Duodenal mucosa (tissue), 2 donors: ENCODE measurements around the gene OTUD3.
"Not testable (repeated sequence)": the region's sequence is repeated elsewhere in the genome, so short reads cannot be mapped to it uniquely, and the experiment has no call there.

Source experiments
- H3K27ac ChIP-seq: one replicate; pipeline ENCODE4 v1.7.0; 2013; ENCODE audit warnings: low read depth, low read length
- H3K27me3 ChIP-seq, 2 donors: one replicate each; pipeline ENCODE4 v1.7.0; 2013; ENCODE audit warnings: low read length in 2 of 2, control low read depth in 1 of 2; ENCODE audit not compliant: insufficient read depth in 2 of 2, control insufficient read depth in 1 of 2
- H3K36me3 ChIP-seq, 2 donors: one replicate each; pipeline ENCODE4 v1.7.0; 2013; ENCODE audit warnings: low read length in 2 of 2, control low read depth in 1 of 2; ENCODE audit not compliant: insufficient read depth in 2 of 2, control insufficient read depth in 1 of 2
- H3K4me1 ChIP-seq, 2 donors: one replicate each; pipeline ENCODE4 v1.7.0; 2013; ENCODE audit warnings: low read length in 2 of 2, control low read depth in 1 of 2; ENCODE audit not compliant: insufficient read depth in 2 of 2, control insufficient read depth in 1 of 2
- H3K4me3 ChIP-seq, 2 donors: one replicate each; pipeline ENCODE4 v1.7.0; 2013; ENCODE audit warnings: low read length in 2 of 2, low read depth in 1 of 2
- H3K9ac ChIP-seq, 2 donors: one replicate each; pipeline ENCODE4 v1.7.0; 2013; ENCODE audit warnings: low read length in 2 of 2, low read depth in 1 of 2
- H3K9me3 ChIP-seq, 2 donors: one replicate each; pipeline ENCODE4 v1.7.0; 2013; ENCODE audit warnings: low read length in 2 of 2, control low read depth in 1 of 2; ENCODE audit not compliant: control insufficient read depth in 1 of 2

OTUD3 gene

GRCh38 chr1:19882111-19883071 is at the start of gene OTUD3:
Gene OTUD3, plus strand, starts transcription at chr1:19882395. Its CDS starts 119 bp downstream, at chr1:19882514.
- Histone ChIP-seq H3K9me3 (no peaks in the 10 kb centered on the region), H3K4me1 (peaks cover 18 to 30% of the 10 kb centered on the region in 2 donors), H3K27me3 (no peaks in the 10 kb centered on the region), H3K27ac (peak within 1 kb of the TSS; percentile 90), H3K9ac (peak within 1 kb of the TSS; percentile 43 to 85), H3K4me3 (peak within 1 kb of the TSS; percentile 71 to 98), H3K36me3 (no peaks in the 10 kb centered on the region)

GRCh38 chr1:19835578-19835977 is 46.6 kb upstream of the OTUD3 start:
- Histone ChIP-seq H3K9ac (no peak overlapping the region), H3K27ac (no peak overlapping the region), H3K27me3 (no peaks in the 10 kb centered on the region), H3K36me3 (no peaks in the 10 kb centered on the region), H3K4me1 (no peaks in the 10 kb centered on the region), H3K9me3 (no peaks in the 10 kb centered on the region), H3K4me3 (no peak overlapping the region)

DNA sequence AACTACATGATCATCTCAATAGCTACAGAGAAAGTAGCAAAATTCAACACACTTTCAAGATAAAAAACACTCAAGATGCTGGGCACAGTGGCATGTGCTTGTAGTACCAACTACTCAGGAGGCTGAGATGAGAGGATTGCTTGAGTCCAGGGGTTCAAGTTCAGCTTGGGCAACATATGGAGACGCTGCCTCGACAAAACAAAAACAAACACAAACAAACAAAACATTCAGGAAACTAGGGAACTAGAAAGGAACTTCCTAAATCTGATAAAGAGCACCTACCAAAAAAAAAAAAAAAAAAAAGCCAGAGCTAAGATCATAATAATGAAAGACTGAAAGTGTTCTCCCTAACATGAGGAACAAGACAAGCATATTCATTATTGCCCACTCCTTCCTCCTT is 44.3 kb upstream of the OTUD3 start:
- Histone ChIP-seq H3K27ac (no peak overlapping the region), H3K4me1 (no peaks in the 10 kb centered on the region), H3K27me3 (no peaks in the 10 kb centered on the region), H3K36me3 (no peaks in the 10 kb centered on the region), H3K4me3 (no peak overlapping the region), H3K9me3 (no peaks in the 10 kb centered on the region), H3K9ac (no peak overlapping the region)

DNA sequence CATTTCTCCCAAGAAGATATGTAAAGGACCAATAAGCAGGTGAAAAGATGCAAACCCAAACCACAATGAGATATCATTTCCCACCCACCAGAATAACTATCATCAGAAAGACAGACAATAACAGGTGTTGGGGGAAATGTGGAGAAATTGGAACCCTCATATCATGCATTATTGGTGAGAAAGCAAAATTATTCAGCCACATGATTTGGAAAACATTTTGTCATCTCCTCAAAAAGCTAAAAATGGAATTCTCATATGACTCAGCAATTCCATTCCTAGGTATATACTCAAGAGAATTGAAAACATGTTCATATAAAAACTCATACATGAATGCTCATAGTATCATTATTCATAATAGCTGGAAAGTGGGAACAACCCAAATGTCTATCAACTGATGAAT is 42.0 kb upstream of the OTUD3 start:
- H3K27me3 ChIP-seq, result no peaks in the 10 kb centered on the region
- no peaks in the 10 kb centered on the region for H3K9me3 ChIP-seq
- H3K36me3 ChIP-seq, result no peaks in the 10 kb centered on the region
- H3K4me1 ChIP-seq, result no peaks in the 10 kb centered on the region
- no peak overlapping the region for H3K4me3 ChIP-seq
- no peak overlapping the region for H3K9ac ChIP-seq
- H3K27ac ChIP-seq, result no peak overlapping the region

DNA sequence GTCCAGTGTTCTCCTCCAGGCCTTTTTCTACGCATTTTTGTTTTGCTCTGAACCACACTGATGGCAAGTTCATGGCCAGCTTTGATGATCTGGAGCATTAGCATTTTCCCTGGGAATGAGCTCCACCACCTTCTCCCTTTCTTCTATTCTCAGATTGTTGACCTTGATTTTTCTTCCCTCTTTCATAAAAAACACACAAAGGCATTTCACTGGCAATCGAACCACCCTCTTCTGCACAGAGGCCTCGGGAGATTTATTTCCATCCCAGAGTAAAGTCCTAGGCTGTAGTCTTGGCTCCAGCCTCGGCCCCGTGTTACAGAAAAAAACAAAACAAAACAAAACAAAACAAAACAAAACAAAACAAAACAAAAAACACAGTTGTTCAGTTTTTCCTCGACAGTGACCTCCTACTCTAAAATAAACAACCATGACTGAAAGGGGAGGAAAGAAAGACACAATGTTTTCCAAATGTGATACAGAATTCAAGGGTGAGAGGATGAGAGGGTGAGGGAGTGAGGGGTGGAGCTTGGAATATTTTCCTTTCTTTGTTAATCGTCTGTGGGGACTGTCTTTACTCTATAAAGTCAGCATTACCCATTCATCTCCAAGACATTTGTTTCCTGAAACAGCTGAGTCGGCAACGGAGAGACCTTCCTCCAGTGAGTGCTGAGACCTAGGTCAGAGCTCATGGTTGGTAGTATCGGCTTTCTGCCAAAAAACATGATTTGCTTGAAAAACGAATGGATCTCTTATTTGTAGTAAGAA is 37.3 kb upstream of the OTUD3 start:
- H3K27ac ChIP-seq, result no peak overlapping the region
- H3K36me3 ChIP-seq, result no peaks in the 10 kb centered on the region
- H3K4me3 ChIP-seq, result no peak overlapping the region
- no peaks in the 10 kb centered on the region for H3K9me3 ChIP-seq
- H3K4me1 ChIP-seq, result peaks cover 3 to 12% of the 10 kb centered on the region in 2 donors
- no peak overlapping the region for H3K9ac ChIP-seq
- no peaks in the 10 kb centered on the region for H3K27me3 ChIP-seq

GRCh38 chr1:19845555-19845954 is 36.6 kb upstream of the OTUD3 start:
- Histone ChIP-seq H3K4me1 (peaks cover 3 to 12% of the 10 kb centered on the region in 2 donors), H3K36me3 (no peaks in the 10 kb centered on the region), H3K4me3 (no peak overlapping the region), H3K27ac (no peak overlapping the region), H3K9ac (no peak overlapping the region), H3K9me3 (no peaks in the 10 kb centered on the region), H3K27me3 (no peaks in the 10 kb centered on the region)

GRCh38 chr1:19846338-19846737 is 35.9 kb upstream of the OTUD3 start:
- H3K36me3 ChIP-seq, result no peaks in the 10 kb centered on the region
- no peak overlapping the region for H3K27ac ChIP-seq
- no peak overlapping the region for H3K9ac ChIP-seq
- no peaks in the 10 kb centered on the region for H3K9me3 ChIP-seq
- no peaks in the 10 kb centered on the region for H3K27me3 ChIP-seq
- H3K4me1 ChIP-seq, result peaks cover 3 to 12% of the 10 kb centered on the region in 2 donors
- H3K4me3 ChIP-seq, result no peak overlapping the region

DNA sequence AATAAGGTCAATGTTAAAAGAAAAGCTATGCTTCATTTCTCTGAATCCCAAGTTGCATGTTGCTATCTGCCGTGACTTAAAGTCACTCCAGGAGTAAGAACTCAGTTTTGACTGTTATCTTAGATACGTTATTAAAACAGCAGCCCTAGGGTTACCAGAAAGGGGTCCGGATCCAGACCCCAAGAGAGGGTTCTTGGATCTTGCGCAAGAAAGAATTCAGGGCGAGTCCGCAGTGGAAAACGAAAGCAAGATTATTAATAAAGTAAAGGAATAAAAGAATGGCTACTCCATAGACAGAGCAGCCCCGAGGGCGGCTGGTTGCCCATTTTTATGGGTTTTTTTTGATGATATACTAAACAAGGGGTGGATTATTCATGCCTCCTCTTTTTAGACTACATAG is 34.9 kb upstream of the OTUD3 start:
- H3K36me3 ChIP-seq, H3K27me3 ChIP-seq, H3K27ac ChIP-seq, H3K9me3 ChIP-seq, H3K9ac ChIP-seq: not testable (repeated sequence)
- peaks cover 3 to 12% of the 10 kb centered on the region in 2 donors for H3K4me1 ChIP-seq
- H3K4me3 ChIP-seq, result peak overlapping the region; percentile 37 to 49

- H3K36me3 ChIP-seq, H3K27ac ChIP-seq, H3K27me3 ChIP-seq, H3K4me3 ChIP-seq, H3K9ac ChIP-seq, H3K9me3 ChIP-seq: not testable (repeated sequence)
- H3K4me1 ChIP-seq, result peaks cover 3 to 12% of the 10 kb centered on the region in 2 donors
Observed at GRCh38 chr1:19849307-19849706, 32.9 kb upstream of the OTUD3 start.

GRCh38 chr1:19850214-19850613 is 32.0 kb upstream of the OTUD3 start:
- Histone ChIP-seq H3K9me3 (no peaks in the 10 kb centered on the region), H3K9ac (no peak overlapping the region), H3K36me3 (no peaks in the 10 kb centered on the region), H3K27ac (no peak overlapping the region), H3K27me3 (no peaks in the 10 kb centered on the region), H3K4me3 (no peak overlapping the region), H3K4me1 (peaks cover 3 to 12% of the 10 kb centered on the region in 2 donors)
